Stimulated activated CD8-positive, alpha-beta memory T cell treated with anti-CD3 and anti-CD28 coated beads, Interleukin-7, amount 100 ng/mL, for 48 hours (primary cell): ENCODE results near the gene CHRNA4.

ENCODE experiments used
- DNase-seq, 2 donors: peaks; one replicate each; pipeline ENCODE4 v3.0.0-alpha.2; 2020; ENCODE audit warnings: low read depth in 1 of 2; ENCODE audit errors: extremely low read depth in 1 of 2

CHRNA4 gene

GRCh38 chr20:63360850-63361518 is at the start of gene CHRNA4:
TSS of gene CHRNA4 (minus strand) at chr20:63361349. CDS start at chr20:63361165, 184 bp downstream.
- DNase-seq: no peak

GRCh38 chr20:63409834-63410435 is 48.8 kb upstream of the CHRNA4 start:
- no peak for DNase-seq

GRCh38 chr20:63409066-63409833 is 48.1 kb upstream of the CHRNA4 start:
- DNase-seq: no peak

- DNase-seq: no peak
Observed at GRCh38 chr20:63408684-63409046, 47.5 kb upstream of the CHRNA4 start.

GRCh38 chr20:63407928-63408683 is 47.0 kb upstream of the CHRNA4 start:
- no peak for DNase-seq

- no peak for DNase-seq
Observed at GRCh38 chr20:63406617-63407245, 45.6 kb upstream of the CHRNA4 start.

GRCh38 chr20:63406011-63406410 is 44.9 kb upstream of the CHRNA4 start:
- DNase-seq: no peak

GRCh38 chr20:63405102-63405730 is 44.1 kb upstream of the CHRNA4 start:
- no peak for DNase-seq

- DNase-seq: no peak
Observed at GRCh38 chr20:63404129-63405085, 43.3 kb upstream of the CHRNA4 start.

- DNase-seq: no peak
Observed at GRCh38 chr20:63403403-63404105, 42.4 kb upstream of the CHRNA4 start.

- DNase-seq: no peak
Observed at GRCh38 chr20:63402860-63403220, 41.7 kb upstream of the CHRNA4 start.

- DNase-seq: no peak
Observed at GRCh38 chr20:63402181-63402859, 41.2 kb upstream of the CHRNA4 start.

GRCh38 chr20:63401384-63402110 is 40.4 kb upstream of the CHRNA4 start:
- no peak for DNase-seq

GRCh38 chr20:63400486-63401210 is 39.5 kb upstream of the CHRNA4 start:
- DNase-seq: no peak

- DNase-seq: no peak
Observed at GRCh38 chr20:63399596-63400375, 38.6 kb upstream of the CHRNA4 start.
